GM21576 (cell line): ENCODE data around the gene SCYL1.

Experiments
- ATAC-seq: cut with Tn5 transposase; IDR thresholded peaks from one replicate; pipeline ENCODE4 v1.9.1; 2021; ENCODE audit warnings: mild to moderate bottlenecking, moderate library complexity; ENCODE audit not compliant: unreplicated experiment

The SCYL1 gene

GRCh38 chr11:65579291-65579690 lies 54.4 kb downstream of the SCYL1 start:
- ATAC-seq: no peak

- no peak for ATAC-seq
Observed at GRCh38 chr11:65580031-65580692, 55.3 kb downstream of the SCYL1 start.

- no peak for ATAC-seq
Observed at GRCh38 chr11:65580756-65581155, 55.9 kb downstream of the SCYL1 start.

- ATAC-seq: no peak
Observed at GRCh38 chr11:65581928-65582327, 57.0 kb downstream of the SCYL1 start.

- ATAC-seq: no peak
Observed at GRCh38 chr11:65583589-65583988, 58.7 kb downstream of the SCYL1 start.

GRCh38 chr11:65584106-65584505 lies 59.2 kb downstream of the SCYL1 start:
- no peak for ATAC-seq

GRCh38 chr11:65584723-65585171 lies 59.9 kb downstream of the SCYL1 start:
- no peak for ATAC-seq

- no peak for ATAC-seq
Observed at GRCh38 chr11:65585396-65586246, 60.7 kb downstream of the SCYL1 start.

- no peak for ATAC-seq
Observed at GRCh38 chr11:65586247-65586630, 61.4 kb downstream of the SCYL1 start.

- no peak for ATAC-seq
Observed at GRCh38 chr11:65586676-65587075, 61.8 kb downstream of the SCYL1 start.
